ENCODE measurements around the gene GRK1.

GRK1 gene

GRCh38 chr13:113723410-113724015 lies 56.5 kb downstream of the GRK1 start:
- no peak overlapping the region for H3K27ac ChIP-seq (ENCODE audit: extremely low read depth, low read depth, low read length)
- ChIA-PET CTCF (no interaction called here), POLR2A (no interaction called here)
- no peaks in the 10 kb centered on the region for H3K36me3 ChIP-seq (ENCODE audit: control insufficient read depth in 2 of 2, insufficient read depth in 1 of 2, low read length in 2 of 2)
- H3K4me3 ChIP-seq (ENCODE audit: low read depth, low read length) = no peak overlapping the region
- H3K4me1 ChIP-seq (ENCODE audit: control insufficient read depth, insufficient read depth, low read length) = no peaks in the 10 kb centered on the region
- no peaks in the 10 kb centered on the region for H3K9me3 ChIP-seq (ENCODE audit: control insufficient read depth, insufficient read depth, low read depth, low read length)
- TF ChIP-seq, protein P1, sequence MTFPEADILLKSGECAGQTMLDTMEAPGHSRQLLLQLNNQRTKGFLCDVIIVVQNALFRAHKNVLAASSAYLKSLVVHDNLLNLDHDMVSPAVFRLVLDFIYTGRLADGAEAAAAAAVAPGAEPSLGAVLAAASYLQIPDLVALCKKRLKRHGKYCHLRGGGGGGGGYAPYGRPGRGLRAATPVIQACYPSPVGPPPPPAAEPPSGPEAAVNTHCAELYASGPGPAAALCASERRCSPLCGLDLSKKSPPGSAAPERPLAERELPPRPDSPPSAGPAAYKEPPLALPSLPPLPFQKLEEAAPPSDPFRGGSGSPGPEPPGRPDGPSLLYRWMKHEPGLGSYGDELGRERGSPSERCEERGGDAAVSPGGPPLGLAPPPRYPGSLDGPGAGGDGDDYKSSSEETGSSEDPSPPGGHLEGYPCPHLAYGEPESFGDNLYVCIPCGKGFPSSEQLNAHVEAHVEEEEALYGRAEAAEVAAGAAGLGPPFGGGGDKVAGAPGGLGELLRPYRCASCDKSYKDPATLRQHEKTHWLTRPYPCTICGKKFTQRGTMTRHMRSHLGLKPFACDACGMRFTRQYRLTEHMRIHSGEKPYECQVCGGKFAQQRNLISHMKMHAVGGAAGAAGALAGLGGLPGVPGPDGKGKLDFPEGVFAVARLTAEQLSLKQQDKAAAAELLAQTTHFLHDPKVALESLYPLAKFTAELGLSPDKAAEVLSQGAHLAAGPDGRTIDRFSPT (tag by site-specific recombination; IDR thresholded peaks at IDR 0.05) = 0 out of 2 replicates have a peak, but pooled peaks have one; percentile 15
- TF ChIP-seq ZNF585B (tag by site-specific recombination; IDR thresholded peaks at IDR 0.05) (no peak), GLIS2 (tag by site-specific recombination; IDR thresholded peaks at IDR 0.05) (no peak)

DNA sequence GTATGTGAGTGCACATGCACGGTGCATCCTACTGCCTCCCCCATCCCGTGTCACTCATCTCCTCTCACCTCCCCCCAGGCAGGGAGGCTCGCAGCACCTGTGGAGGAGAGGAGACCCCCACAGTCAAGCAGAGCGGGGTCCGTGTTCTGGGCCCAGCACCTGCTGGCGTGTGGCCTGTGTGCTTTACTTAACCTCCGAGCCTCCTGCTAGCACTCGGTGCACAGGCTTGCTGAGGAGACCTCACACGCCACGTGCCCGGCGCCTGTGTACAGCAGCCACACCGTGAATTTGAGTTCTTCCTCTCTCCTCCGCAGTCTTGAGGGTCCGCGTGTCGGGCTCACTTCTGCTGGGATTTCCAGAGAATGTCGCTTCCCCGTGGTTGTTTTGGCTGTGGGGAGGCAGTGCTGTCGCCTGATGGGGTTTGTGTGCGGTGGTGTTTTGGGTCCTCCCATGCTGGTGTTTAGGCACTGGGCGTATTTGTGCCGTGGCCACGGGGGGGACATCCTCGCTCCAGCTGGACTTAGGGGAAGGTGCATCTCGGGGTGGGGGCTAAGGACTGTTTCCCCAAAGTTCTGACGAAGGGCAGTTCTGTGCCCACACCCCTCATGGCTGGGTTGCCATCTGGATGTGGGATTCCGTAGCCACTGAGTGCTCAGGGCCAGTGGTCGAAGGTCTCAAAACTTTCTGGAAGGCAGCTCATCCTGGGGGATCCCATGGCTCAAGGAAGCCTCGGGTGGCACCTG lies 57.2 kb downstream of the GRK1 start:
- H3K9me3 ChIP-seq (ENCODE audit: control insufficient read depth, insufficient read depth, low read depth, low read length) = no peaks in the 10 kb centered on the region
- H3K27ac ChIP-seq (ENCODE audit: extremely low read depth, low read depth, low read length) = no peak overlapping the region
- ChIA-PET CTCF (interaction anchor here (0.5 to 1.4 kb wide), 9 partner anchors 53 to 617 kb away, joined by 3 to 9 read pairs (median 3); partner anchors contain the start of gene GRK1), POLR2A (no interaction called here)
- no peaks in the 10 kb centered on the region for H3K4me1 ChIP-seq (ENCODE audit: control insufficient read depth, insufficient read depth, low read length)
- no peaks in the 10 kb centered on the region for H3K36me3 ChIP-seq (ENCODE audit: control insufficient read depth in 2 of 2, insufficient read depth in 1 of 2, low read length in 2 of 2)
- no peak overlapping the region for H3K4me3 ChIP-seq (ENCODE audit: low read depth, low read length)
- TF ChIP-seq ZNF664 (tag by site-specific recombination; IDR thresholded peaks at IDR 0.05) (no peak), ZNF549 (tag by site-specific recombination; IDR thresholded peaks at IDR 0.05) (no peak), MEIS1 (CRISPR knock-in tag; IDR thresholded peaks at IDR 0.05; ENCODE audit: borderline replicate concordance) (no peak), ZNF701 (tag by site-specific recombination; IDR thresholded peaks at IDR 0.05) (no peak), ZNF155 (tag by site-specific recombination; IDR thresholded peaks at IDR 0.05) (no peak), SP7 (tag by site-specific recombination; IDR thresholded peaks at IDR 0.05) (no peak), ZNF626 (tag by site-specific recombination; IDR thresholded peaks at IDR 0.05) (no peak), KLF9 (tag by site-specific recombination; IDR thresholded peaks at IDR 0.05; ENCODE audit: low read depth) (no peak), ZNF529 (tag by site-specific recombination; IDR thresholded peaks at IDR 0.05; ENCODE audit: insufficient replicate concordance) (no peak), ELK4 (IDR thresholded peaks at IDR 0.05; ENCODE audit: borderline replicate concordance, low read depth, low read length) (no peak), ZNF518A (tag by site-specific recombination; conservative IDR thresholded peaks at IDR 0.05; ENCODE audit: low read depth) (no peak), PATZ1 (tag by site-specific recombination; IDR thresholded peaks at IDR 0.05) (no peak), ZSCAN23 (tag by site-specific recombination; IDR thresholded peaks at IDR 0.05) (no peak), ZNF114 (tag by site-specific recombination; IDR thresholded peaks at IDR 0.05) (no peak), ZNF175 (tag by site-specific recombination; IDR thresholded peaks at IDR 0.05) (no peak), IKZF3 (tag by site-specific recombination; IDR thresholded peaks at IDR 0.05) (no peak)
- TF ChIP-seq, protein P2, sequence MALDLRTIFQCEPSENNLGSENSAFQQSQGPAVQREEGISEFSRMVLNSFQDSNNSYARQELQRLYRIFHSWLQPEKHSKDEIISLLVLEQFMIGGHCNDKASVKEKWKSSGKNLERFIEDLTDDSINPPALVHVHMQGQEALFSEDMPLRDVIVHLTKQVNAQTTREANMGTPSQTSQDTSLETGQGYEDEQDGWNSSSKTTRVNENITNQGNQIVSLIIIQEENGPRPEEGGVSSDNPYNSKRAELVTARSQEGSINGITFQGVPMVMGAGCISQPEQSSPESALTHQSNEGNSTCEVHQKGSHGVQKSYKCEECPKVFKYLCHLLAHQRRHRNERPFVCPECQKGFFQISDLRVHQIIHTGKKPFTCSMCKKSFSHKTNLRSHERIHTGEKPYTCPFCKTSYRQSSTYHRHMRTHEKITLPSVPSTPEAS (tag by site-specific recombination; IDR thresholded peaks at IDR 0.05) = no peak

Measured in HEK293 (cell line).